ENCODE results near the gene SPTLC3.

SPTLC3 gene

GRCh38 chr20:13099676-13100075 lies 90.9 kb downstream of the SPTLC3 start:
- peaks cover 24% of the 10 kb centered on the region for H3K4me1 ChIP-seq (ENCODE audit: control insufficient read depth, insufficient read depth, low read length, poor library complexity, severe bottlenecking)
- H3K9me3 ChIP-seq (ENCODE audit: control insufficient read depth, low read length), result no peaks in the 10 kb centered on the region
- H3K27ac ChIP-seq (ENCODE audit: low read depth, low read length, severe bottlenecking), result no peak overlapping the region
- no peaks in the 10 kb centered on the region for H3K36me3 ChIP-seq (ENCODE audit: control insufficient read depth, insufficient read depth, low read length)
- H3K4me3 ChIP-seq (ENCODE audit: extremely low read depth, insufficient read depth, low read length, poor library complexity, severe bottlenecking), result no peak overlapping the region

- no peaks in the 10 kb centered on the region for H3K9me3 ChIP-seq (ENCODE audit: control insufficient read depth, low read length)
- H3K36me3 ChIP-seq (ENCODE audit: control insufficient read depth, insufficient read depth, low read length), result no peaks in the 10 kb centered on the region
- H3K4me3 ChIP-seq (ENCODE audit: extremely low read depth, insufficient read depth, low read length, poor library complexity, severe bottlenecking), result no peak overlapping the region
- WGBS, 2 experiments (ENCODE audit: insufficient coverage in 2 of 2), result 75 to 94% methylated on average over 1 of the region's 2 CpGs
- H3K4me1 ChIP-seq (ENCODE audit: control insufficient read depth, insufficient read depth, low read length, poor library complexity, severe bottlenecking), result peaks cover 24% of the 10 kb centered on the region
- no peak overlapping the region for H3K27ac ChIP-seq (ENCODE audit: low read depth, low read length, severe bottlenecking)
Measured at GRCh38 chr20:13101276-13101675, 92.5 kb downstream of the SPTLC3 start.

- Histone ChIP-seq H3K27ac (ENCODE audit: low read depth, low read length, severe bottlenecking) (no peak overlapping the region), H3K36me3 (ENCODE audit: control insufficient read depth, insufficient read depth, low read length) (no peaks in the 10 kb centered on the region), H3K9me3 (ENCODE audit: control insufficient read depth, low read length) (no peaks in the 10 kb centered on the region), H3K4me3 (ENCODE audit: extremely low read depth, insufficient read depth, low read length, poor library complexity, severe bottlenecking) (no peak overlapping the region), H3K4me1 (ENCODE audit: control insufficient read depth, insufficient read depth, low read length, poor library complexity, severe bottlenecking) (peaks cover 24% of the 10 kb centered on the region)
- WGBS, 2 experiments (ENCODE audit: insufficient coverage in 2 of 2), result 58 to 68% methylated on average over 2 of the region's 5 CpGs
Measured at GRCh38 chr20:13101706-13102105, 92.9 kb downstream of the SPTLC3 start.

- WGBS, 2 experiments (ENCODE audit: insufficient coverage in 2 of 2), result 80% methylated on average over 3 of the region's 3 CpGs; no CpG with 5 or more reads in 1 of the 2 experiments
- Histone ChIP-seq H3K4me1 (ENCODE audit: control insufficient read depth, insufficient read depth, low read length, poor library complexity, severe bottlenecking) (peaks cover 24% of the 10 kb centered on the region), H3K4me3 (ENCODE audit: extremely low read depth, insufficient read depth, low read length, poor library complexity, severe bottlenecking) (no peak overlapping the region), H3K36me3 (ENCODE audit: control insufficient read depth, insufficient read depth, low read length) (no peaks in the 10 kb centered on the region), H3K9me3 (ENCODE audit: control insufficient read depth, low read length) (no peaks in the 10 kb centered on the region), H3K27ac (ENCODE audit: low read depth, low read length, severe bottlenecking) (no peak overlapping the region)
Measured at GRCh38 chr20:13102237-13102636, 93.5 kb downstream of the SPTLC3 start.

GRCh38 chr20:13102694-13103093 lies 93.9 kb downstream of the SPTLC3 start:
- Histone ChIP-seq H3K27ac (ENCODE audit: low read depth, low read length, severe bottlenecking) (no peak overlapping the region), H3K4me3 (ENCODE audit: extremely low read depth, insufficient read depth, low read length, poor library complexity, severe bottlenecking) (no peak overlapping the region), H3K9me3 (ENCODE audit: control insufficient read depth, low read length) (no peaks in the 10 kb centered on the region), H3K4me1 (ENCODE audit: control insufficient read depth, insufficient read depth, low read length, poor library complexity, severe bottlenecking) (peaks cover 24% of the 10 kb centered on the region), H3K36me3 (ENCODE audit: control insufficient read depth, insufficient read depth, low read length) (no peaks in the 10 kb centered on the region)
- WGBS, 2 experiments (ENCODE audit: insufficient coverage in 2 of 2), result 83 to 100% methylated on average over 1 of the region's 1 CpG

GRCh38 chr20:13105039-13105438 lies 96.3 kb downstream of the SPTLC3 start:
- 77 to 85% methylated on average over 6 of the region's 9 CpGs for WGBS, 2 experiments (ENCODE audit: insufficient coverage in 2 of 2)
- H3K36me3 ChIP-seq (ENCODE audit: control insufficient read depth, insufficient read depth, low read length), result no peaks in the 10 kb centered on the region
- no peak overlapping the region for H3K4me3 ChIP-seq (ENCODE audit: extremely low read depth, insufficient read depth, low read length, poor library complexity, severe bottlenecking)
- no peaks in the 10 kb centered on the region for H3K9me3 ChIP-seq (ENCODE audit: control insufficient read depth, low read length)
- peaks cover 16% of the 10 kb centered on the region for H3K4me1 ChIP-seq (ENCODE audit: control insufficient read depth, insufficient read depth, low read length, poor library complexity, severe bottlenecking)
- no peak overlapping the region for H3K27ac ChIP-seq (ENCODE audit: low read depth, low read length, severe bottlenecking)

- 63 to 74% methylated on average over 7 of the region's 14 CpGs for WGBS, 2 experiments (ENCODE audit: insufficient coverage in 2 of 2)
- Histone ChIP-seq H3K9me3 (ENCODE audit: control insufficient read depth, low read length) (no peaks in the 10 kb centered on the region), H3K36me3 (ENCODE audit: control insufficient read depth, insufficient read depth, low read length) (no peaks in the 10 kb centered on the region), H3K4me3 (ENCODE audit: extremely low read depth, insufficient read depth, low read length, poor library complexity, severe bottlenecking) (no peak overlapping the region), H3K4me1 (ENCODE audit: control insufficient read depth, insufficient read depth, low read length, poor library complexity, severe bottlenecking) (peaks cover 16% of the 10 kb centered on the region), H3K27ac (ENCODE audit: low read depth, low read length, severe bottlenecking) (no peak overlapping the region)
Measured at GRCh38 chr20:13105864-13106457, 97.2 kb downstream of the SPTLC3 start.

- H3K27ac ChIP-seq (ENCODE audit: low read depth, low read length, severe bottlenecking), result no peak overlapping the region
- H3K9me3 ChIP-seq (ENCODE audit: control insufficient read depth, low read length), result no peaks in the 10 kb centered on the region
- WGBS, 2 experiments (ENCODE audit: insufficient coverage in 2 of 2), result 83 to 95% methylated on average over 2 to 3 of the region's 4 CpGs
- no peaks in the 10 kb centered on the region for H3K36me3 ChIP-seq (ENCODE audit: control insufficient read depth, insufficient read depth, low read length)
- H3K4me3 ChIP-seq (ENCODE audit: extremely low read depth, insufficient read depth, low read length, poor library complexity, severe bottlenecking), result no peak overlapping the region
- no peaks in the 10 kb centered on the region for H3K4me1 ChIP-seq (ENCODE audit: control insufficient read depth, insufficient read depth, low read length, poor library complexity, severe bottlenecking)
Measured at GRCh38 chr20:13109658-13110057, 100.9 kb downstream of the SPTLC3 start.

- no peaks in the 10 kb centered on the region for H3K9me3 ChIP-seq (ENCODE audit: control insufficient read depth, low read length)
- H3K36me3 ChIP-seq (ENCODE audit: control insufficient read depth, insufficient read depth, low read length), result no peaks in the 10 kb centered on the region
- no peaks in the 10 kb centered on the region for H3K4me1 ChIP-seq (ENCODE audit: control insufficient read depth, insufficient read depth, low read length, poor library complexity, severe bottlenecking)
- H3K27ac ChIP-seq (ENCODE audit: low read depth, low read length, severe bottlenecking), result no peak overlapping the region
- H3K4me3 ChIP-seq (ENCODE audit: extremely low read depth, insufficient read depth, low read length, poor library complexity, severe bottlenecking), result no peak overlapping the region
- 100% methylated on average over 1 of the region's 2 CpGs; no CpG with 5 or more reads in 1 of the 2 experiments for WGBS, 2 experiments (ENCODE audit: insufficient coverage in 2 of 2)
Measured at GRCh38 chr20:13110796-13111195, 102.0 kb downstream of the SPTLC3 start.

- no peak overlapping the region for H3K27ac ChIP-seq (ENCODE audit: low read depth, low read length, severe bottlenecking)
- no peaks in the 10 kb centered on the region for H3K36me3 ChIP-seq (ENCODE audit: control insufficient read depth, insufficient read depth, low read length)
- H3K4me3 ChIP-seq (ENCODE audit: extremely low read depth, insufficient read depth, low read length, poor library complexity, severe bottlenecking), result no peak overlapping the region
- WGBS, 2 experiments (ENCODE audit: insufficient coverage in 2 of 2), result 88 to 95% methylated on average over 4 to 5 of the region's 5 CpGs
- H3K4me1 ChIP-seq (ENCODE audit: control insufficient read depth, insufficient read depth, low read length, poor library complexity, severe bottlenecking), result no peaks in the 10 kb centered on the region
- no peaks in the 10 kb centered on the region for H3K9me3 ChIP-seq (ENCODE audit: control insufficient read depth, low read length)
Measured at GRCh38 chr20:13111249-13111911, 102.6 kb downstream of the SPTLC3 start.

GRCh38 chr20:13113731-13114130 lies 105.0 kb downstream of the SPTLC3 start:
- no peaks in the 10 kb centered on the region for H3K9me3 ChIP-seq (ENCODE audit: control insufficient read depth, low read length)
- 92 to 94% methylated on average over 3 of the region's 3 CpGs for WGBS, 2 experiments (ENCODE audit: insufficient coverage in 2 of 2)
- no peaks in the 10 kb centered on the region for H3K4me1 ChIP-seq (ENCODE audit: control insufficient read depth, insufficient read depth, low read length, poor library complexity, severe bottlenecking)
- H3K4me3 ChIP-seq (ENCODE audit: extremely low read depth, insufficient read depth, low read length, poor library complexity, severe bottlenecking), result no peak overlapping the region
- H3K27ac ChIP-seq (ENCODE audit: low read depth, low read length, severe bottlenecking), result no peak overlapping the region
- H3K36me3 ChIP-seq (ENCODE audit: control insufficient read depth, insufficient read depth, low read length), result no peaks in the 10 kb centered on the region

All from mesodermal cell (in vitro differentiated cells).